Effector CD8-positive, alpha-beta T cell (primary cell): Measurements from ENCODE around the gene WDR48.

ENCODE experiments used
- DNase-seq: peaks from one replicate; lab custom pipeline; 2025; lab: John Stamatoyannopoulos, UW

Gene WDR48

DNA sequence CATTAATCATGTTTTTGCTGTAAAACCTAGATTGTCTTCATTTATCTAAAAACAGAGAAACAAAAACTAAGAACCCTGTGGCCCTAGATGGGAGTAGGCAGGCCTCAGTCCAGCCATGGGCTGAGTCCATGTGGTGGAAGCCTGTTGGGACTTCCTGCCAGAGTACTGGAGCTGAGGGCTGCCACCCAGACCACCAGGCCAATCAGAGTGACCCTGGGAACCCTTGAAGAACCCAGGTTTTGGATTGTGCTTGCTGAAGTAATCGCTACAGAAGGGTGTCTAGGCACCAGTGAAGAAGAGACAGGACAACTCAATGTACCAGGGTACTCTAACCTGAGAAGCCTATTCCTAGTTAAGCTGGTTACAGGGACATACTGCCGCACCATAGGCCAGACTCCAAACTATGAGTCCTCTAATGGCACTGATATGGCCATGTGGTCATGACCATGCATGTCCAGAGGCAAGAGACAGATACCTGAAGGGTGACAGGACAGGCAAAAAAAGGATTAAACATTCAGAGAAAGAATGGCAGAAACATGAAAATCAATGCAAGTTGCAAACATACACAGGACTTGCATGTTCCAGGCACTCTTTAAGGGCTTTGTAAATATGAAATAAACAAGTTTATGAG lies 88.6 kb downstream of the WDR48 start:
- no peak for DNase-seq

DNA sequence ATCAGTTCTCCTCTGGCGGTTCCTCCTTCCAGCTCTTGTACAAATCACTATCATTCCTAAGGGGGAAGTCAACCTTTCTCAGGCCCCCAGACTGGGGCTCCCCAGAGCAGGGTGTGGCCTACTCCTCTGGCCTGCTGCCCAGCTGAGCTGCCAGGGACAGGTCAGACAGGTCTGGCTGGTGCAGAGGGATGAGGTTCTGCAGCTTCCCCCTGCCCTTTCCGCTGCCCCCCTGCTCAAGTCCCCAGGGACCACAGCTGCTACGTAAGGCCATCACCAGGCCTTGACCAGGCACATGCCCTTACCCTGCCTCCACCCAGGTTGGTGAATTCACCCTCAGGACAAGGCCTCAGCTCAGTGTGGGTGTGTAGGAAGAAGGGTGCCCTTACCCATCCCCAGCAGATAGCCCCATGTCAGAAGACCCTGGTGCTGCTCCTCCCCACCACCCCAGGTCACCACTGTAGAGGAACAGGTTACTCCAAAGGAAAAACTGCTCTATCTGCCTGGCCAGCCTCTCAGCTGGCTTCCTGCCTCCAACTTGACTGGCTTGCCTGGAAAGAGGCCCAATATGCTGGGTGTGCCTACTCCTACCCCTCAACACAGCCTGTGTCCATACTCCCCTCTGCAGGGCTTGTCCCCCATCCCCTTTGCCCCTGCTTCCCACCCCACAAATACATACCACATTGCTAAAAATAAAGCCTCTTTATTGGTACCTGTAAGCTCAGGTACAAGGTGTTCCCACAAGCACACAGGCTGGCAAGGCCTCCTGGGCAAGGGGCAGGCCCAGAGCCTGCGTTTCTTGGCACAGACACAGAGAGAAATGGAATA lies 89.6 kb downstream of the WDR48 start:
- DNase-seq: no peak

- no peak for DNase-seq
These were observed 90.3 kb downstream of the WDR48 start for GRCh38 chr3:39142067-39142466.

DNA sequence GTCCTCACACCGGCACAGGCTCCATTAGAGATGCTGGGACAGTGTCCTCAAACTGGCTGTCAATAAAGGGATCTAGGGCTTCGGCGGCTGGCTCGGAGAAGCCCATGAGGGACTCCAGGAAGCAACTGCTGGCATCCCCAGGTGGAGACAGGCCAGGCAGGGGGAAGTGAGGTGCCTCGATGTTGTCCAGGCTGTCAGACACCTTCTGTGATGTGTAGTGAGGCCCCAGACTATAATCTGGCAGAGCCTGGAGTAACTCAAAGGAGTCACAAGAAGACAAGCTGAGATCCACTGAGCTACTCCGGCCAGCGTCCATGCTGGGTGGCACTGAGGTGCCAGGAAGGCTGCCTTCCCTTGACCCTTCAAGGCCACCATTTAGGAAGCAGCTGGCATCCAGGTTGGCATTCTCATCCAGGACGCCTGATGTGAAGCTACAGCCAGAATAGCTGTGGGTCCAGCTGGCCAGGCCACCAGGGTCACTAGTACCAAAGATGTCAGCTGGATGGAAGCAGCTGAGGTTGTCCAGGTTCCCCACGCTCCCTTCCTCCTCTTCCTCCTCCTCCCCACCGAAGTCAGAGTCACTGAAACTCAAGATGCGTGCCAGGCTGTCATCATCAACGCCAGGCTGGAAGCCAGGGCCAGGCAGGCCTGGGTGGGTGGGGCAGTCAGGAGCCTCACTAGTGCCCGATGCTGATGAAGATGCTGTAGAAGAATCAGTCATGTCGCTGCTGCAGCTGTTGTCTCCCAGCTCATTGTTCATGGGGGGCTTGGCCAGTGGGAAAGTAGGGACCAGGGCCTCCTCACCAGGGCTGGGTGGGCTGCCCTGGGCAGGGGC lies 91.5 kb downstream of the WDR48 start:
- DNase-seq: no peak

- DNase-seq: no peak
These were observed 92.4 kb downstream of the WDR48 start for GRCh38 chr3:39144095-39144747.

- no peak for DNase-seq
These were observed 93.0 kb downstream of the WDR48 start for GRCh38 chr3:39144748-39145380.

DNA sequence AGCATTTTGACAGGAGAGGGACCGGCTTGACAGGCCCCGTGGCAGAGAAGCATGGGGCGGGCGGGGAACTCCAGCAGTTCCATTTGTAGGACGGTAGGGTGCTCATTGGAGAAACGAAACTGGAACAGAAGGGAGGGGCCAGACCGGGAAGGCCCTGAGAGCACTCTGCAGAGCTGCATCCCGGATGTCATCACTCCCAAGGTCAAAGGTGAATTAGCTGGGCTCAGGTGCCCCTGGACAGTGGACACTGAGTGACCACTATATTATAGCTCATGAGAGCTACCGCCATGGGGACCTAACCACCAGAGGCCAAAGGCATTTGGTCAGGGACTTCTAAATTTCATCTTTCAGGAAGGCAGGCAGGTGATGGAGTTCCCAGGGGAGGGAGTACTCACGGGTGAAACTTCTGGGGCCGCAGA lies 94.3 kb downstream of the WDR48 start:
- DNase-seq: no peak
